Measurements from ENCODE around the gene TRIM34. TPM values are rescaled to one million over a fixed set of nuclear protein-coding genes. Genes with fewer than 3 reads are reported as not detected.

Gene TRIM34
- total RNA-seq, 1 experiment from 2014 or later, result 13.3 TPM

Other genes starting within 250 kb of the TRIM34 start
- not detected in 2 replicates for gene OR51M1, start 241.2 kb upstream of the TRIM34 start, total RNA-seq (2014; rRNA removed; shearing (Covaris generic))
- gene OR51Q1, start 202.9 kb upstream of the TRIM34 start, total RNA-seq (2014; rRNA removed; shearing (Covaris generic)), result not detected in 2 replicates
- 0.63 TPM in 1 of 2 replicates, not detected in the other for gene OR51I1, start 183.5 kb upstream of the TRIM34 start, total RNA-seq (2014; rRNA removed; shearing (Covaris generic))
- gene OR51I2, start 175.7 kb upstream of the TRIM34 start, total RNA-seq (2014; rRNA removed; shearing (Covaris generic)), result not detected in 2 replicates
- not detected in 2 replicates for gene OR52D1, start 136.3 kb upstream of the TRIM34 start, total RNA-seq (2014; rRNA removed; shearing (Covaris generic))
- not detected in 2 replicates for gene UBQLN3, start 115.0 kb upstream of the TRIM34 start, total RNA-seq (2014; rRNA removed; shearing (Covaris generic))
- not detected in 2 replicates for gene UBQLNL, start 108.3 kb upstream of the TRIM34 start, total RNA-seq (2014; rRNA removed; shearing (Covaris generic))
- not detected in 2 replicates for gene OR52H1, start 76.5 kb upstream of the TRIM34 start, total RNA-seq (2014; rRNA removed; shearing (Covaris generic))
- gene OR52B6, start 44.1 kb upstream of the TRIM34 start, total RNA-seq (2014; rRNA removed; shearing (Covaris generic)), result not detected in 2 replicates
- 9.8 and 11.6 TPM in 2 replicates for gene TRIM6, start 28.4 kb upstream of the TRIM34 start, total RNA-seq (2014; rRNA removed; shearing (Covaris generic))
- 18.6 and 21.1 TPM in 2 replicates for gene TRIM5, start 60.1 kb downstream of the TRIM34 start, total RNA-seq (2014; rRNA removed; shearing (Covaris generic))
- 3.9 TPM in 2 replicates for gene TRIM22, start 64.8 kb downstream of the TRIM34 start, total RNA-seq (2014; rRNA removed; shearing (Covaris generic))
- not detected in 2 replicates for gene OR56B1, start 111.4 kb downstream of the TRIM34 start, total RNA-seq (2014; rRNA removed; shearing (Covaris generic))
- gene OR52N4, start 129.2 kb downstream of the TRIM34 start, total RNA-seq (2014; rRNA removed; shearing (Covaris generic)), result not detected in 2 replicates
- not detected in 2 replicates for gene OR52N5, start 158.4 kb downstream of the TRIM34 start, total RNA-seq (2014; rRNA removed; shearing (Covaris generic))
- not detected in 2 replicates for gene OR52N1, start 166.3 kb downstream of the TRIM34 start, total RNA-seq (2014; rRNA removed; shearing (Covaris generic))
- gene OR52N2, start 183.9 kb downstream of the TRIM34 start, total RNA-seq (2014; rRNA removed; shearing (Covaris generic)), result not detected in 2 replicates
- not detected in 2 replicates for gene OR52E6, start 216.9 kb downstream of the TRIM34 start, total RNA-seq (2014; rRNA removed; shearing (Covaris generic))
- not detected in 2 replicates for gene OR52E8, start 232.7 kb downstream of the TRIM34 start, total RNA-seq (2014; rRNA removed; shearing (Covaris generic))